BE2C (cell line): ENCODE measurements around the gene SLC66A1.
A peak's percentile ranks its signal among the peaks of the same experiment; 100 is the strongest.

Experiments
- DNase-seq: peaks from one replicate; pipeline ENCODE4 v3.0.0-alpha.2; 2020
- H3K27me3 ChIP-seq: fragments of 250-450 bp; sonication (Bioruptor Pico); 2 replicates; pipeline ENCODE4 v1.5.1; 2020; ENCODE audit warnings: mild to moderate bottlenecking
- H3K36me3 ChIP-seq: fragments of 250-450 bp; sonication (Bioruptor Pico); 2 replicates; pipeline ENCODE4 v1.5.1; 2020; ENCODE audit warnings: mild to moderate bottlenecking
- H3K4me1 ChIP-seq: fragments of 250-450 bp; sonication (Bioruptor Pico); 2 replicates; pipeline ENCODE4 v1.5.1; 2020
- H3K4me3 ChIP-seq: 2 replicates; pipeline ENCODE4 v1.5.1; 2011; ENCODE audit warnings: low read depth, low read length
- H3K9me3 ChIP-seq: fragments of 250-450 bp; sonication (Bioruptor Pico); 2 replicates; pipeline ENCODE4 v1.5.1; 2020
- CTCF ChIP-seq: IDR thresholded peaks from 2 replicates; pipeline ENCODE4 v1.5.1; 2012; ENCODE audit warnings: mild to moderate bottlenecking, low read depth, low read length

The SLC66A1 gene

GRCh38 chr1:19342894-19343616, 30.9 kb downstream of the SLC66A1 start:
- DNase-seq, result no peak
- Histone ChIP-seq H3K27me3 (no peaks in the 10 kb centered on the region), H3K9me3 (no peaks in the 10 kb centered on the region), H3K4me1 (no peaks in the 10 kb centered on the region), H3K36me3 (no peaks in the 10 kb centered on the region; the same call in 1 of the 2 replicates), H3K4me3 (no peak overlapping the region)
- TF ChIP-seq CTCF, result no peak

- Histone ChIP-seq H3K9me3 (no peaks in the 10 kb centered on the region), H3K4me3 (no peak overlapping the region), H3K4me1 (no peaks in the 10 kb centered on the region), H3K36me3 (no peaks in the 10 kb centered on the region; the same call in 1 of the 2 replicates), H3K27me3 (no peaks in the 10 kb centered on the region)
- no peak for TF ChIP-seq CTCF
- DNase-seq, result no peak
Measured at GRCh38 chr1:19343617-19344350, 31.7 kb downstream of the SLC66A1 start.

- Histone ChIP-seq H3K9me3 (no peaks in the 10 kb centered on the region), H3K36me3 (no peaks in the 10 kb centered on the region; the same call in 1 of the 2 replicates), H3K4me3 (no peak overlapping the region), H3K4me1 (no peaks in the 10 kb centered on the region), H3K27me3 (no peaks in the 10 kb centered on the region)
- peak; percentile 63 for DNase-seq
- peak; percentile 63 for TF ChIP-seq CTCF
Measured at GRCh38 chr1:19344372-19344810, 32.3 kb downstream of the SLC66A1 start.

- H3K27me3 ChIP-seq, result no peaks in the 10 kb centered on the region
- no peaks in the 10 kb centered on the region for H3K4me1 ChIP-seq
- no peak for TF ChIP-seq CTCF
- no peaks in the 10 kb centered on the region for H3K9me3 ChIP-seq
- H3K36me3 ChIP-seq, result no peaks in the 10 kb centered on the region; the same call in 1 of the 2 replicates
- H3K4me3 ChIP-seq, result no peak overlapping the region
- DNase-seq, result no peak
Measured at GRCh38 chr1:19344831-19345230, 32.7 kb downstream of the SLC66A1 start.

GRCh38 chr1:19345391-19345790, 33.3 kb downstream of the SLC66A1 start:
- H3K27me3 ChIP-seq, result no peaks in the 10 kb centered on the region
- no peak for DNase-seq
- no peaks in the 10 kb centered on the region for H3K4me1 ChIP-seq
- no peak for TF ChIP-seq CTCF
- H3K4me3 ChIP-seq, result no peak overlapping the region
- H3K36me3 ChIP-seq, result no peaks in the 10 kb centered on the region; the same call in 1 of the 2 replicates
- no peaks in the 10 kb centered on the region for H3K9me3 ChIP-seq

- TF ChIP-seq CTCF, result no peak
- H3K36me3 ChIP-seq, result no peaks in the 10 kb centered on the region; the same call in 1 of the 2 replicates
- H3K4me1 ChIP-seq, result no peaks in the 10 kb centered on the region
- no peaks in the 10 kb centered on the region for H3K27me3 ChIP-seq
- DNase-seq, result no peak
- no peaks in the 10 kb centered on the region for H3K9me3 ChIP-seq
- no peak overlapping the region for H3K4me3 ChIP-seq
Measured at GRCh38 chr1:19346026-19346425, 33.9 kb downstream of the SLC66A1 start.
